K562 treated with DMSO at 1 percent for 24 hours (cell line): ENCODE data around the gene SPINK4. TPM values are rescaled to one million over a fixed set of nuclear protein-coding genes. Genes with fewer than 3 reads are reported as not detected.

Source experiments
- total RNA-seq: library from RNA; unstranded; fragments of 300-600 nt; gene quantifications from 2 replicates; pipeline ENCODE4 v1.2.3, GENCODE V29; 2022; ENCODE audit warnings: low read depth; ENCODE audit not compliant: insufficient read depth

The SPINK4 gene
- 7.5 and 8.7 TPM in 2 replicates for total RNA-seq

GRCh38 chr9:33239921-33240320 is at the start of gene SPINK4:
SPINK4 (plus strand) TSS chr9:33240167; CDS start chr9:33240209, 42 bp downstream.

GRCh38 chr9:33264473-33265177 is 24.7 kb downstream of the SPINK4 start, which contains the start of the genes BAG1 and CHMP5:
BAG1 (minus strand) TSS chr9:33264708.
CHMP5 (plus strand) TSS chr9:33265049; CDS start chr9:33265079, 30 bp downstream.

GRCh38 chr9:33290247-33291030 is 50.5 kb downstream of the SPINK4 start, which contains the start of gene NFX1:
NFX1 (plus strand) TSS chr9:33290516; CDS start chr9:33290573, 57 bp downstream.

Other genes starting within 250 kb of the SPINK4 start
- 28.2 and 33.2 TPM in 2 replicates for gene APTX, start 238.5 kb upstream of the SPINK4 start, total RNA-seq
- gene DNAJA1, start 214.9 kb upstream of the SPINK4 start, total RNA-seq, result 114 and 146 TPM in 2 replicates
- 7.8 and 8.9 TPM in 2 replicates for gene SMU1, start 163.5 kb upstream of the SPINK4 start, total RNA-seq
- 31.5 and 32.3 TPM in 2 replicates for gene B4GALT1, start 72.8 kb upstream of the SPINK4 start, total RNA-seq
- gene BAG1, start 24.5 kb downstream of the SPINK4 start, total RNA-seq, result 102 and 116 TPM in 2 replicates
- 43.9 and 51.5 TPM in 2 replicates for gene CHMP5, start 24.9 kb downstream of the SPINK4 start, total RNA-seq
- gene NFX1, start 50.3 kb downstream of the SPINK4 start, total RNA-seq, result 15.3 and 15.6 TPM in 2 replicates
- gene AQP7, start 162.4 kb downstream of the SPINK4 start, total RNA-seq, result not detected in 2 replicates
- 18.1 and 21.1 TPM in 2 replicates for gene AQP3, start 207.4 kb downstream of the SPINK4 start, total RNA-seq
- gene NOL6, start 233.8 kb downstream of the SPINK4 start, total RNA-seq, result 16.6 and 20.0 TPM in 2 replicates